Measurements from ENCODE around the gene CDH4.

The CDH4 gene

DNA sequence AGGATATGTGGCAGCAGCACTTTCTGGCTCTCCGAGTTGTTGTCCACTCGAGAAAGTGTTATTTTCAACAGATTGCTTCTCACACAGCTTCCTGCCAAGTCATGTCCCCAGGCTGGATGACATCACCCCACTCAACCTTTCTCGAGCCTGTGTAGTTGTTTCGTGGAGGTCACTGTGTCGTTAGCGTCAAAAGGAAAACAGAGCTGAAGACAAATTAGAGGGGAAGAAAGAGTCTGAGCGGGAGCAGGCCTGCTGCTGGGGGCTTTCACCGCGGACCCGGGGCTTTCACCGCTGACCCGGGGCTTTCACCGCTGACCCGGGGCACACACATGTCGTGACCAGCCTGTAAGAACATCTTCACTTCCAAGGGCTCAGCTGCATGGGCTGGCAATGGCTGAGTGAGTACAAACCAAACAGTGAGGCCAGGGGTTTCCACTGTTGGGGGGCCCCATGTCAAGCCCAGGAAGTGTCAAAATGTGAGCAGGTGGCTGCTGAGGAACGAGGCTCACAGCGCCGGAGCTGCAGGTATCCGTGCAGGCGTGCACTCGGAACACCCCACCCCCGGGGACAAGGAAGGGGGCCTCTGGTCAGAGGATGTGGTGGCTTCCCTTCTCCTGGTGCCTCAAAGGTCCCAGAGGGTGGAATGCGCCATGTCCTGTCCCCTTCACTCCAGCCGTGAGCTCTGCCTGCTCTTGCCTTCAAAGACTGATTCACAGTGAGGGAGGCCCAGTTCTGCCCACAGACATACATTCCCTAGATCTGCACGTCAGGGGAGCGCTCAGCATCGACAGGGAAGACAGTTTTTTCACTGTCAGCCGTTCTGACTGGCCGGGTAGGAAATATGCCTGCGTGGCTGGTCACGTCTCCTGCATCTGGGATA, 447.7 kb downstream of the CDH4 start:
- no peak for DNase-seq

DNA sequence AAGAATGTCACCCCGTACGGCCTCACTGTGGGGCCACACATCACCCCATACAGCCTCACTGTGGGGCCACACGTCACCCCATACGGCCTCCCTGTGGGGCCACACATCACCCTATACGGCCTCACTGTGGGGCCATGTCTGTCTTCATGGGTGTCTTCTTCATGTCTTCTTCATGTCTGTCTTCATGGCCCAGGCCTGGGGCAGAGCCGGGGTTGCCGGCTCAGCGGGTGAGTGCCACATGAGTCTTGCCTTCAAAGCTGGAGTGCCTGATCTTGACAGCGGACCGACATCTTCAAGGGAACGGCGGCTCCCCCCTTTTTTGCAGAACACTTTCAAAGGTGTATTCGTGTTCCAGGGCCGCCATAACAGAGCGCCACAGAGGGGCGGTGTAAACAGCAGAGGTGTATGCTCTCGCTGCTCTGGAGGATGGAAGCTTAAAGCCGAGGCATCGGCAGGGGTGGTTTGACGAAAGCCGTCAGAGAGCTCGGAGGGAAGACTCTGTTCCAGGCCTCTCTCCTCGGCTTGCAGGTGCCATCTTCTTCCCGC, 448.6 kb downstream of the CDH4 start:
- DNase-seq, result no peak

DNA sequence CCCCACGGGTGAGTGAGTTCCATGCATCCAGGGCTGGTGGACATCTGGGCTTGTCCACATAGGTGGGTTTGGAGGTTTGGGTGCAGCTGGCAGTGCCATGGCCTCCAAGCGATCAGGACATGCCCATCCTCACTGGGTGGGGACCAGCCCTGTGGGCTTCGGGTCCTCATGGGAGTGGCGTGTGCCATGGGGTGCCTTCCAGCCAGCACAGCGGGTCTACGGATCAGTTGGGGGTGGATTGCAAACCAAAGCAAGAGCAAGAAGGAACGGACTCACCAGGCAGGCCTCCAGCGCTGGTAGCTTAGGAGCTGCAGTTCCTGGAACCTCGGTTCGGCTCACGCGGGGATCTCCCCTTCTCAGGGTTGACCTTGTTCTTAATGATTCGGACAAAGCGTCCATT, 449.3 kb downstream of the CDH4 start:
- DNase-seq, result no peak

DNA sequence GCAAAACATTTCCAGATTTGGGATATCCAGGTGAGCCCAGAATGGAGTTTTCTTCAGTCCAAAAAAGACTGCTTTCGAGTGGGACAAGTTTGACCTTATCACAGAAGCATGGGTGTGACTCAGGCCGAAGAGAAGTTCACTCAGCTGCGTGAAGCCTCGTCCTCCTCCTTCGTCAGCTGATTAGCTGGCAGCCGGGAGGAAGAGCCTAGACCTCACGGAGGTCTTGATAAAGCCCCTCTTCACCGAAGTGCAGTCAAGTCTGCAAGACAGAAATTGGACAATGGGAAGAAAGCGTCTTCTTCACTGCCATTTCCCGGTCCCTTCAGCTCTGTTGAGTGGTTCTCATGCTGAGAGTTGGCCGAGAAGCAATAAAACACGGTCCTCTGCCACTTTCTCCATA, 449.7 kb downstream of the CDH4 start:
- DNase-seq, result no peak

DNA sequence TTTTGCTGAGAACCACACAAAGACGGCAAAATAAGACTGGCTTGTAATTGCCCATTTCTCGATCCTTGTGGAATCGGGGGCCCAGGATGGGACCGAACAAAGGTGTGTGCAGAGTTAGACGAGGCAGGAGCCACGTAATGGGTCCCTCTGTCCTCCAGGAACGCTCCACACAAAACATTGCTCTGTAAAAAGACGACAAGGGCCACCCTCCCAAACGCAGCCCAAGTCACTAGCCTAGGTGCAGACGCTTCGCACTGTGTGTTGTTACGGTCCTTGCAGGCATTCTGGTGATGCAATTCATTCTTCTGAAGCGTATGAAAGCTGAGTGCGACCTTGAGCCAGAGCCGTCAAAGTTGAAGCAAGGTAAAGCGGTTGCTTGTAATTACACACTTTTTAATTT, 450.2 kb downstream of the CDH4 start:
- DNase-seq, result no peak

DNA sequence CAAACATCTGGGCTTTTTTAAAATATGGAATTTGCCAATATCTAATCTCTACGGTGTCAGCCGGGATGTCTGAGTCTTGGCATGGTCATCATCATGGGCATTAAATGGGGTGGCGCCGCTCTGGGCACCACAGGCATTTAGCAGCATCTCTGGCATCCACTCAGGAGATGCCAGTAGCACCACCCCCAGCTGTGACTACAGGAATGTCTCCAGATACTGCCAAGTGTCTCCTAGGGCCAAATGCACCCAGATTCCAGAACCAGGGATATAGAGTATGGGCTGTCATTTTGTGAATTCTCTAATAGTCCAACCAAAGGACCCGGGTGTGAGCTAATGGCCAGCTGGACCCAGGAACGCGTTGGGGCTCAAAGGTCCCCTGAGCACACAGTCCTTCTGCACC, 452.6 kb downstream of the CDH4 start:
- DNase-seq, result no peak

DNA sequence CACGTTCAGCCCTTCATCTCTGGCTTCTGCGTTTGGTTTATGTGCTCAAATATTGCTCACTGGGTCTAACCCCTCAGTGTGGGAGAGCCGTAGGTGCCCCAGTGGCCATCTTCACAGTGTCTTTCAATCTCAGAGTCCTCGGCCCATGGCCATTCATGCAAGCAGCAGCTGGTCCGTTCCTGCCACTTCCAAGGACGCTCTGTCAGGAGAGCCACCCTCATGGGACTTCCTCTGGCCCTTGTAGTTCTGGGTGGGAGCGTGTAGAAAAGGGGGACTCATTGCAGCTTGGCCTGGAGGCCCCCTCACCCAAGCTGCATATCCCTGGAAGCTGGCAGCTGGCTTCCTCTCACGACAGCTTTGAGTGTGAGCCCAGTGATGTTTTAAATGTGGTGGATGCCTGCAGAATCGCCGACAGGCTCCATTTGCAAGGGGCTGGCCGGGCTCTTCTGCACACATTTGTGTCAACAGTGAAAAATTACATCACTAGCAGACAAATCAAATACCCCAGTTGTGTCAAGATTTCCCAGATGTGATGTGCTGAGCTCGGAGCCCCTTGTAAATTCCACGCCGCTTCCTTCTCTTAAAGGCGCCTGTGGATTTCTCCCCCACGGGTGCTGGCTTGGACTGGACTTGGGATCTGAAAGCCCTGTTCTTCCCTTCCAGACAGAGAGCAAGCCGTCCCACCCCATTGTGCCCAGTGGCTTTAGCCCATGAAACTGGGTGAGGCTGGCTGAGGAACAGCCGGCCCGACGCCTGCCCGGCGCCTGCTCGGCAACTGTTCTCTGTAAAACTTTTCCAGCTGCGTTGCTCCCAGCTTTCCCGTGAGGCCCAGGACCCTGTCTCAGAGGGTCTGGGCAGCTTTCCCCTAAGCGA, 453.6 kb downstream of the CDH4 start:
- DNase-seq, result no peak

DNA sequence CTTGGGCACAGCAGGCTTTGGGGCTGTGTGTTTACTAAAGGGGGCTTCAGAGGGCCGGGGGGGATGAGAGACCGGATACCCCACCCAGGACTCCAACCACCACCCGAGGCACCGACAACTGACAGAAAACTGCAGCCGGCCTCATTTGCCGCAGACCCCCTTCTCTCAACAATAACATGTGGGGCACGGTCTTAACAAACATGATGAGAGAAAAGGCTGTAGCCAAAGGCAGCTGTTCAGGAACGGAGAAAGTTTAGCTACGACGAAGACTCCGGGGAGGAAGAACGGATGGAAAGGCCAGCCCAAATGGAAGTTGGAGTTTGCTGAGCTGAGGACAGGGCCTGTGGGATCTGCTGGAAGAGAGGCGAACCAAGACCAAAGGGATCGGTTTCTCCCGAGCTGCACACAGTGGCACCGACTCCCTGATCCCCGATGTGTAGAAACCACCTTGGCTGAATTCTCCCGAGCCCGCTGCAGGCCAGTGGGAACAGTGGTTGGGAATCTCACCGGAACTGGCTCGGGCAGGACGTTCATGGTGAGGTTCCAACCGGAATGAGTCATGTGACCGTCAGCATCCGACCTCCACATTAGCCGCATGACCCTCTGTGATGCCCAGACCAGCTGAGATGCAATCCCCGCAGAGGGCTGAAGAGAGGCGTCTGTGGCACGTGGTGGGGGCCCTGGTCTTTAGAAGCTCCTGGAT, 454.3 kb downstream of the CDH4 start:
- DNase-seq, result no peak

DNA sequence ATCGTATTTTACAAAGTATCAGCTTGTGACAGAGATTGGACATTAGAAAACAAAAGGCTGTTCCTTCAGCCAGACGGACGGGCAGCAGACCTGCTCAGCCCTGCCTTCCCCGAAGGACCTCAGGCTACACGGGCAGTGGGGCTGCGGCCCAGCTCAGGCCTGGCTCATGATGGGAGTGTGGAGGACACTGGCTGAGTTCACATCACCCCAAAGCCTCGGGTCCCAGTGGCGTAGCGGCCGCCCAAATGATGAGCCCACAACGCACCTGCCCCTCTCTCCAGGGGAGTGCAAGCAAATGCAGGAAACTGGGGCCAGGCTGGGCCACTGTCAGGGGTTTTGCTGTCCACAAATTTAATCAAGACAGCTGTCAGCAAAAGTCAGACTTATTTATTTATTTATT, 456.8 kb downstream of the CDH4 start:
- DNase-seq, result no peak

DNA sequence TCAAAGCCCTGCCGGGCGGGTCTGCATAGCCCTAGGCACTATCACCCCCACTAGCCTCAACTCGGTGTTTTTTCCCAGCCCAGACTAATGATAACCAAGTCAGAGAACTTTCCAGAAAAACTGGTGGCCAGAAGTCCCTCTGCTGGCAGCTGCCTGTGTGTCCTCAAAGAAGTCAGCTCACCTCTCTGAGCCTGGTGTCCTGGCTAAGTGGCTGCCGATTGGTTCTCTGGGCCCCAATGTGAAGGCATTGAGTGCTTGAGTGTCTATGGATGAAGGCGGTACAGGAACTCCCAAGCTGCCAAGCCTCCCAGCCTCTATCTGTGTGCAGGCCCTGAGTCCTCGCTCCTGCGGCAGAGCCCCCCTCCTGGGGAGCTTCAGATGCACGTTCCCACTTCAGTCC, 458.0 kb downstream of the CDH4 start:
- DNase-seq, result no peak

DNA sequence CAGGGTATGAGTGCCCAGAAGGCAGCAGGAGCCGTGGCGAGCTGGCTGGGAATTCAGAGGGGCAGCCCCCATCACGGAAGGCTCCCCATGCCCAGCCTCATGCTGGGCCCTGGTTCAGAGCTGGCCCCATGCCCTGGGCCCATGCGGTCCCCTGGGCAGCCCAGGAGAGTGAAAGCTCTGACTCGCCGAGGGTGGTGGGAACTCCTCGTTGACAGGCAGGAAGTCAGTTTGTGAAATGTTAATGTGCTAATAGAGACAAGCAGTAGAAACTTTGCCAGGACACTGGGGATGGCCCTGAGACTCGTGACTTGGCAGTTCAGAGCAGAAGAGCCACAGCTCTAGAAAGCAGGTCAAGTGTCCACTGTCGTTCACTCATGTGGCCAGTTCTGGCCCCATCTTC, 460.6 kb downstream of the CDH4 start:
- DNase-seq, result no peak

DNA sequence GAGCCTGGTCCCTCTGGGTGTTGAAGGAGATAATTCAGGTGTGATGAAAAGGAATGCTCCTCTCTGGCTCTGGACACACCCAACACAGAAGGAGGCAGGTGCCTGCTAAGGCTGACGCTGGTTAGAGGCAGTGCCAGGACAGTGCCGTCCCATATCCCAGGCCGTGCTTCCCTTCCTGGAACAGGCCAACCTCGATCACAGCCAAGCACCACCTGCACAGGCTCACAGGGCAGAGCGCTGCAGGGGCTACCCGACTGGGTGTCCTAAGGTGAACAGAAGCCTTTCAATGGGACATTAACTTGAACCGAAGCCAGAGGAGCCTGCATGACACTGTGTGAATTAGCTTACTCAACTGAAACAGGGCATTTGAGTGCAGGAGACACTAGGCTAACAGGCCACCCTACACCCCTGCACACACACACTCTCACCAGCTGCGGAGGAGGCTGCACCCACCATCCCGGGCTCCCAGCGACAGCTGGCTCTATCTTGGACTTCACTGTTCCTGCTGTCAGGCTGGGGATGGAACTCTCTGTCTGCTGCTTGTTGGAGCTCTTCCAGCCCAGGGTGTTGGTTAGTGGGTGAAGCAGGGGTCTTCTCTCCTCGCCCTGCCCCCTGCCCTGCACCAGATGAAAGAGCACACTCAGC, 466.4 kb downstream of the CDH4 start:
- DNase-seq, result no peak

DNA sequence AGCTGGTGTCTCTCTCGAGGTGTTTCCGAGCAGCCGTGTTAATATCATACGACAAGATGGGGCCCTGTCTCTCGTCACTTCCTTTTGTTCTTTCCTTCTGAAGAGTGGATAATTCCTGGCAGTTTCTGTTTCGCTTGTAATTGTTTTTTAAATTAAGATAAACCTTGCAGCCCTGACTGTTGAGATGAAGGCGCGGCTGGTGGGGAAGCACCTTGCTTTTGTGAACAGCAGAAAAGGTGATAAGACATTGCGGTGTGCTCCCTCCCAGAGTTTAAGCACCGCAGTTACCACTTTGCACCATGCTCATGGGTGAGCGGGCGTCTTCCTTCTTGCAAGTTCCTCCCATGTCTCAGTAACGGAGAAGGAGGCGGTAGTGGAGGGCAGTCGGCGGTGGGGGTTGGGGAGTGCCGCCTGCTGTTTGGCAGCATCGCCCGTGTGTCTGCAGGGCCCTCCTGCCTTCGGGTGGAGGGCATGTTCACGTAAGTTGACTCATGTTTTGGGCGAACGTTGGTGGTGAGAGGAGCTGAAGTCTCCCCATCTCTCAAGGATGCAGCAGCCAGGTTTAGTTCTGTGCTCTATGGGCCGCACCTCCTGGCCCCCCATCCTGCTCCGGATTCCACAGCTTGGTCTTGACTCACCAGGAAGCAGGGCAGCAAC, 467.8 kb downstream of the CDH4 start:
- peak; percentile 67 for DNase-seq

DNA sequence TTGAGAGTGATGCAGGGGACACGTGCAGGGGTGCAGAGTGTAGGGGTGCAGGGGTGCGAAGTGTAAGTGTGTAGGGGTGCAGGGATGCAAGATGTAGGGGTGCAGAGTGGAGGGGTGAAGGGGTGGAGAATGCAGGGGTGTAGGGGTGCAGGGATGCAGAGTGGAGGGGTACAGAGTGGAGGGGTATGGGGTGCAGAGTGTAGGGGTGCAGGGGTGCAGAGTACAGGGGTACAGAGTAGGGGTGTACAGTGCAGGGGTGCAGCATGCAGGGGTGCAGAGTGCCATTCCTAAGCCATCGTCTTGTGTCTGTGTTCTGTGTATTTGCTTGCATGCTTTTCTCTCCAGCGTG, 468.3 kb downstream of the CDH4 start:
- DNase-seq, result no peak

DNA sequence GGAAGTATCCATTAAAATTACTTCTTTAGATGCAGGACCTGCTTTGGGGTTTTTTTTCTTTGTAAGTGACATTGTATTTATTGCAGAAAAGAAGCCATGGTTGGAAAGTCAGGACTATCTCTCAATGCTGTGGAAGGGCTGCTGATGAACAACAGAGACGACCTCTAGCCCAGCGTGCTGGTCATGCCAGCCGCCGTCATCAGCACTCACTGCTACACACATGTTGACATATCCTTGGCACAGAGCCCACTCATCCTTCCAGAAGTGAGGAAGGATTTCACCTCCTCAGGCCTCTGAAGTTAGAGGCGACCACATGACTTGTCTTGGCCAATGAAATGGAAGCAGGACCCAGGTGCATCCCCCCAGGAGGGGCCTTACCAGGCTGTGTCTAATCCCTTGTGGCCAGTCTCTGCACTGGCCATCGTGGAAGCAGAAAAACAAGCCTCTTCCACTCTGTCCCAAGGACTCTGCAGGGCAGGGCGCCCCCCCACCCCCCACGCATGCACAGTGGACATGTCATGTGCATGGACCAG, 470.2 kb downstream of the CDH4 start:
- DNase-seq, result no peak

DNA sequence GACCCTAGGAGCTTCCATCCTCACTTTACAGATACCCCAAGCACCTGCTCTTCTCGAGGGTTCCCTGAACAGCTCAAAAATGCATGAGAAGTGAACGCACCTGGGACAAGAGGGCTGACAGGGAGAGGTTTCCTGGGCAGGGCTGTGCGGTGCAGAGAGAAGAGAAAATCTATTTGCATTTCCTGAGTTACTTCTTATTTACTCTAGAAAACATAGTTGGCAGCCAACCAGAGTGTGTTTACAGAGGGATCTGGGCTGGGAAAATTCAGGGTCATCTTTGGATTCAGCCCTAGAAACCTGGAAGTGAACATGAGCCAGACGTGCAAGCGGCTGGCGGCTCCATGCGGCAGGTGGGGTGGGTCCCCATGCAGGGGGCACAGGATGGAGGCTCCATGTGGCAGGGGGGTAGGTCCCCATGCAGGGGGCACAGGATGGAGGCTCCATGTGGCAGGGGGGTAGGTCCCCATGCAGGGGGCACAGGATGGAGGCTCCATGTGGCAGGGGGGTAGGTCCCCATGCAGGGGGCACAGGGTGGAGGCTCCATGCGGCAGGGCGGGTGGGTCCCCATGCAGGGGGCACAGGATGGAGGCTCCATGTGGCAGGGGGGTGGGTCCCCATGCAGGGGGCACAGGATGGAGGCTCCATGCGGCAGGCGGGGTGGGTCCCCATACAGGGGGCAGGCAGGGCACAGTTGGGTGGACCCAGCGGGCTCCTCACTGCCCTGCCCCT, 471.6 kb downstream of the CDH4 start:
- no peak for DNase-seq

DNA sequence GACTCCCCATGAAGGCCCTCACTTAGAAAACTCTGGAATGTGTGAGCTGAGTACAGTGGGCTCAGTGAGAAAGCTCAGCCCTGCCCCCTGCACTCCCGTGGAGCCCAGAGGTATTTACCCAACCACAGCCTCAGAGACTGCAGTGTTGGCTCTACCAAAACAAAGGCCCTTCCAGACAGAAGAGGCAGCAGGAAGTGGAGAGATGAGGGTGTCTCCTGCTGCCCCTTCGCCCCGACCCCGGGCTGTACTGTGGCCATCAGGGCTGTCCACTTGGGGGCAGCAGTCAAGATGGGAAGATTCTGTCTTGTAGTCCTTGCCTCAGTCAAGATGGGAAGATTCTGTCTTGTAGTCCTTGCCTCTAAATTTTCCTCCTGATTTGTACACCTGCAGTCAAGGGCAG, 472.3 kb downstream of the CDH4 start:
- DNase-seq, result no peak

DNA sequence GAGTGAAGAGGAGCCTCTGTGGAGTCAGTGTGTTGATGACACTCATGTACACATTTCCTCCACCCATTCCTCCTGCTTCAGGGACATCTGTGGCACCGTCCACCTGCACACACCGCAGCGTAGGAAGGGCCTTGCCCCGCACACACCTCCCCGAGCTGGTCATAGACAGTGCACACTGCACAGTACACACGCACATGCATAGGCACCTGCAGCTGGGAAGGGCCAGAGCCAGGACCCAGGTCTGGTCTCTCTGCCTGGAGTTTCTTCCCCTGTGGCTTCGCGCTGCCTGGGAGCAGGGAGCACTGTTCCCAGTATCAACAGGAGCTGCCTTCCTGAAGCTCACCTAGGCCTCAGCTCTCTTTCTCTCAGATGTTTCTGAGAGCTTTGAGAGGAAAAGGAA, 473.1 kb downstream of the CDH4 start:
- DNase-seq, result no peak

DNA sequence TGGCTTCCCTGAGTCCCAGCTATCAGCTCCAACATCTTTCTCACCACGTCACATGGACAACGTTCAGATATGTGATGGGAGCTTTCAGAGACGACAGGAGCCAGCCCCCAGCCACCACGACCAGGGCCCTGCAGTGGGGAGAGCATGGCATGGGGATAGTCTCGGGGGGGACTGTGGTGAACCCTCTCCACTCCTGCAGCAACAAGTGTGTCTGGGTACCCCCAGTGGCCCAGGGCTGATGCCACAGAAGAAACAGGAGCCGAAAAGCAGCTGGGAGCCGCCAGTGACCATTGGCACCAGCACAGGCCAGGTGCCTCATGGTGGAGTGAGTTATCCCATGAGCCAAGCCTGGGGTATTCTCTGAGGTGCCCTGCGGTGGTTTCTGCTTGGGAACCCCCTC, 473.9 kb downstream of the CDH4 start:
- DNase-seq, result no peak

DNA sequence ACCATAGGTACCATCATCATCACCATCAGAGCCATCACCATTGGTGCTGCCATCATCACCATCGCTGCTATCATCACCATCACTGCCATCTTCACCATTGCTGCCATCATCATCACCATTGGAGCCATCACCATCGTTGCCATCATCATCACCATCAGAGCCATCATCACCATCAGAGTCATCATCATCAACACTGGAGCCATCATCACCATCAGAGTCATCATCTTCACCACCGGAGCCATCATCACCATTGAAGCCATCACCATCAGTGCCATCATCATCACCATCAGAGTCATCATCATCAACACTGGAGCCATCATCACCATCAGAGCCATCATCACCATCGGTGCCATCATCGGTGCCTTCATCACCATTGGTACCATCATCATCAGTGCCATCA, 474.9 kb downstream of the CDH4 start:
- no peak for DNase-seq

DNA sequence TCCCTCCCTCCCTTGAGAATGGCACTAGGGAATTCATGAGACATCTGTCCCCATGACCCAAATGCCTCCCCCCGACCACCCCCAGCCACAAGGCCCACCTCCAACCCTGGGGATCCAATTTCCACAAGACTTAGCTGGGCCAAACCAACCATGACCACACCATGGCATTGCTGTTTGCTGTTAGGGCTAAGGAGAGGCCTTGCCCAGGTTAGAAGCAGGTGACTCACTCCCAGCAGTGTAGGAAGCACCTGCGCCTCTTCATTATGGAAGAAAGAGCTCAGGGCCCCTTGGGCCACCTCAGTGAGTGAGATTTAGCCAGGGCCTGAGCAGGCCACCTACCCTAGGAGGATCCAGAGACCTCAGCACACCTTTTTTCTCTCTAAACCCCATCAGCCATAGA, 475.7 kb downstream of the CDH4 start:
- DNase-seq, result no peak
